Measurements from ENCODE around the gene FMN1.

The FMN1 gene

DNA sequence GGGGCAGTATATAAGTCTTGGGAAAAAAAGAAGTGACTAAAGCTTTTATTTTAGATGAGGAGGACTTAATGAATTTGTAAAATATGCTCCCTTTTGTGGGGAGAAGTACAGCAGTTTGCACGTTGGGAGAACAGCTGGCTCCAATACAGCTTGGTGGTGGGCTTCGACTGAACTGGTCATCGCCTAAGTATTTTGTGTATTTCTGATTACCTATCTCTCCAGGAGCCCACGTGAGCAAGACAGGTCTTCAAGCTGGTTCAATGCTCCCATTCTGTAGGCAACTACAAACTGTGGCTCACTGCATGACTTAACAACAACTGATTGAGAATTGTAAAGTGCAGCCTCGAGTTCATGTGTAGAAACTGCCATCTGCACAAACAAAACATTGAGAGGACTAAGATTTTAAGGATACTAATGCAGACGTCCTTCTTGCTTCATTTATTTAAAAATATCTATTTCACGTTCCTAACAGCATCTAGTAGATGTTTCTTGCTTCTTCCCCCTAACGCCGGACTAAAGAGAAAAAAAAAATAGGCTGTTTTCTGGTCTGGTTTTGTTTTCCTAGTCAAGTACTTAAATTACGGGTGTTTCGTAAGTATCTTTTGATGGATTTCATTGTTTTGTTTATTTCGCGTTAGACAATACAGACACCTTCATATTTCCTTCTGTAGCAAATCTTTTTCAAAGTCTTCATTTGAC, 478.1 kb downstream of the FMN1 start:
- no peak for DNase-seq
